OCI-LY3 (cell line): ENCODE measurements around the gene PARD3B.

Experiments
- CTCF ChIP-seq: fragments of 200-600, 300-600 bp; sonication (generic); IDR thresholded peaks from 2 replicates; pipeline ENCODE4 v1.5.1; 2014; ENCODE audit warnings: antibody characterized with exemption, low read length, low read depth
- EZH2phosphoT487 ChIP-seq: fragments of 200-600 bp; shearing (Covaris generic); IDR thresholded peaks from 2 replicates; pipeline ENCODE4 v1.6.1; 2018; ENCODE audit warnings: antibody characterized with exemption, mixed run types, low read depth

DNA sequence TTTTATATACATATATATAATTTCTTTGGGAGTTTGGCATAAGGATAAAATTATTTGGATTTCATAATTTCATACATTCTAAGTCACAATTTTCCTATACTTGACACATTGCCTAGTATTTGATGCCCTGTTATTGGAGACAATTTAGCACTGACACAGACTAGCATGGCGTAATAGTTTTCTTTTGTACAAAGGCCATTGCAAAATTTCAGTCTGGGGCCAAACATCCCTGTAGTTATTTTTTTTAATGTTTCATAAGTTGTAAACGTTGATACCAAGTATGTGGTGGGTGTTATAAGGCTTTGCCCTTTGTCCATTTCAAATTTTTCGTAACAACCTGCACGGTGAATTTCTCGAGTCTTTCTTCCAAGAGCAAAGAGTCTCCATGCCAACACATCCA lies 1041.4 kb downstream of the PARD3B start:
- TF ChIP-seq CTCF (no peak), EZH2phosphoT487 (no peak)
